GM21529 (cell line): ENCODE results near the gene EFNA5.
A peak's percentile ranks its signal among the peaks of the same experiment; 100 is the strongest.

Source experiments
- ATAC-seq: cut with Tn5 transposase; IDR thresholded peaks from one replicate; pipeline ENCODE4 v1.9.1; 2021; ENCODE audit not compliant: unreplicated experiment

Gene EFNA5

GRCh38 chr5:107403228-107403953 lies 267.3 kb downstream of the EFNA5 start:
- ATAC-seq, result no peak

GRCh38 chr5:107402434-107403227 lies 268.1 kb downstream of the EFNA5 start:
- ATAC-seq, result no peak

- no peak for ATAC-seq
Measured at GRCh38 chr5:107401470-107402122, 269.1 kb downstream of the EFNA5 start.

- ATAC-seq, result no peak
Measured at GRCh38 chr5:107400328-107400727, 270.4 kb downstream of the EFNA5 start.

GRCh38 chr5:107398703-107399102 lies 272.0 kb downstream of the EFNA5 start:
- ATAC-seq, result no peak

GRCh38 chr5:107396351-107396690 lies 274.4 kb downstream of the EFNA5 start:
- peak; percentile 49 for ATAC-seq

- ATAC-seq, result peak; percentile 84
Measured at GRCh38 chr5:107395632-107396350, 274.9 kb downstream of the EFNA5 start.

- ATAC-seq, result no peak
Measured at GRCh38 chr5:107393851-107394250, 276.9 kb downstream of the EFNA5 start.

- no peak for ATAC-seq
Measured at GRCh38 chr5:107391787-107392186, 278.9 kb downstream of the EFNA5 start.

- no peak for ATAC-seq
Measured at GRCh38 chr5:107389775-107390148, 281.0 kb downstream of the EFNA5 start.

GRCh38 chr5:107389130-107389774 lies 281.5 kb downstream of the EFNA5 start:
- ATAC-seq, result peak; percentile 89

- ATAC-seq, result peak; percentile 44
Measured at GRCh38 chr5:107388141-107388861, 282.4 kb downstream of the EFNA5 start.

GRCh38 chr5:107387526-107388140 lies 283.1 kb downstream of the EFNA5 start:
- ATAC-seq, result peak; percentile 0

GRCh38 chr5:107385708-107386107 lies 285.0 kb downstream of the EFNA5 start:
- ATAC-seq, result no peak

- no peak for ATAC-seq
Measured at GRCh38 chr5:107384256-107384655, 286.5 kb downstream of the EFNA5 start.

GRCh38 chr5:107383414-107383813 lies 287.3 kb downstream of the EFNA5 start:
- no peak for ATAC-seq

- ATAC-seq, result no peak
Measured at GRCh38 chr5:107381189-107381856, 289.4 kb downstream of the EFNA5 start.

- ATAC-seq, result no peak
Measured at GRCh38 chr5:107380654-107381053, 290.1 kb downstream of the EFNA5 start.

GRCh38 chr5:107378218-107378899 lies 292.4 kb downstream of the EFNA5 start:
- no peak for ATAC-seq
